ENCODE results near the gene CCDC54. TPM values are rescaled to one million over a fixed set of nuclear protein-coding genes. Genes with fewer than 3 reads are reported as not detected.

The CCDC54 gene
- total and polyA plus RNA-seq, 3 experiments from 2014 or later = 0.14 TPM; not detected in 2

DNA sequence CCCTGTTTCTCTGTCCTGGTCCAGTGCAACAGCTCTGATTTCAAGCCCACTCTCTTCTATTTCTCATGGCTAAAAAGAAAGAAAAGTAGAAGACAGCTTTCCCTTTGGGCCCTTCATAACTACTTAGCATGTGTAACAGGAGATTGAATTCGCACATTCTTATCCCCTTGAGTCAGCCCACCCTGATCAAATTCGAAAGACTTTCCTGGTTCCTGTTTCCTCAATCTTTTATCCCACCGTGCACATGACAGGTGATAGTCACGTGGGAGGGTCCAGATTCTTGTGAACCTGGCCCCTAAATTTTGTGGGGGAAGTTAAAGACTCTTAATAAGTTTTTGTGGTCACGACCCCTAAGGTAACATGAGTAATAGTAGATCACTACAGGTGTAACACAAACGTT lies 4.7 kb upstream of the CCDC54 start:
- Mint-ChIP-seq H3K27me3 (peaks cover 3 to 22% of the 10 kb centered on the region in 2 donors), H3K36me3 (no peaks in the 10 kb centered on the region), H3K9me3 (no peaks in the 10 kb centered on the region), H3K27ac (no peak overlapping the region), H3K4me1 (no peaks in the 10 kb centered on the region), H3K4me3 (no peak overlapping the region)
- DNase-seq = no peak
- Histone ChIP-seq H3K27ac (ENCODE audit: low read depth, low read length) (no peak overlapping the region), H3K9me3 (ENCODE audit: low read length) (no peaks in the 10 kb centered on the region), H3K4me3 (ENCODE audit: low read length) (no peak overlapping the region), H3K4me1 (ENCODE audit: insufficient read depth, low read length) (no peaks in the 10 kb centered on the region), H3K27me3 (ENCODE audit: insufficient read depth, low read length, poor library complexity, severe bottlenecking) (no peaks in the 10 kb centered on the region), H3K36me3 (ENCODE audit: insufficient read depth, low read length) (no peaks in the 10 kb centered on the region)
- CTCF ChIA-PET = no interaction called here
- POLR2A ChIA-PET = no interaction called here

GRCh38 chr3:107373896-107374295 lies 3.3 kb upstream of the CCDC54 start:
- ChIA-PET CTCF (no interaction called here), POLR2A (no interaction called here)
- Histone ChIP-seq H3K9me3 (ENCODE audit: low read length) (no peaks in the 10 kb centered on the region), H3K27ac (ENCODE audit: low read depth, low read length) (no peak overlapping the region), H3K4me3 (ENCODE audit: low read length) (no peak overlapping the region), H3K36me3 (ENCODE audit: insufficient read depth, low read length) (no peaks in the 10 kb centered on the region), H3K4me1 (ENCODE audit: insufficient read depth, low read length) (no peaks in the 10 kb centered on the region), H3K27me3 (ENCODE audit: insufficient read depth, low read length, poor library complexity, severe bottlenecking) (no peaks in the 10 kb centered on the region)
- no peak for DNase-seq
- Mint-ChIP-seq H3K27me3 (peaks cover 3 to 20% of the 10 kb centered on the region in 2 donors), H3K4me1 (no peaks in the 10 kb centered on the region), H3K4me3 (no peak overlapping the region), H3K27ac (no peak overlapping the region), H3K9me3 (no peaks in the 10 kb centered on the region), H3K36me3 (no peaks in the 10 kb centered on the region)

- no peaks in the 10 kb centered on the region for H3K9me3 Mint-ChIP-seq
- Histone ChIP-seq H3K4me1 (ENCODE audit: insufficient read depth, low read length) (no peaks in the 10 kb centered on the region), H3K36me3 (ENCODE audit: insufficient read depth, low read length) (no peaks in the 10 kb centered on the region), H3K4me3 (ENCODE audit: low read length) (no peak overlapping the region), H3K9me3 (ENCODE audit: low read length) (no peaks in the 10 kb centered on the region), H3K27ac (ENCODE audit: low read depth, low read length) (no peak overlapping the region), H3K27me3 (ENCODE audit: insufficient read depth, low read length, poor library complexity, severe bottlenecking) (no peaks in the 10 kb centered on the region)
- H3K4me1 Mint-ChIP-seq = no peaks in the 10 kb centered on the region
- no peak overlapping the region for H3K4me3 Mint-ChIP-seq
- H3K27ac Mint-ChIP-seq = no peak overlapping the region
- CTCF ChIA-PET = interaction anchor here (1.1 kb wide), 1 partner anchor 54 kb away, joined by 3 read pairs; no protein-coding TSS in a partner anchor
- H3K27me3 Mint-ChIP-seq = peaks cover 8 to 22% of the 10 kb centered on the region in 2 donors
- H3K36me3 Mint-ChIP-seq = no peaks in the 10 kb centered on the region
- POLR2A ChIA-PET = no interaction called here
- DNase-seq = no peak
These were observed 1.6 kb upstream of the CCDC54 start for GRCh38 chr3:107375682-107376081.

- Mint-ChIP-seq H3K9me3 (no peaks in the 10 kb centered on the region), H3K36me3 (peaks cover 0 to 1% (median 0%) of the 10 kb centered on the region in 3 donors), H3K4me1 (no peaks in the 10 kb centered on the region), H3K27me3 (peaks cover 9 to 19% of the 10 kb centered on the region in 2 donors), H3K4me3 (no peak overlapping the region), H3K27ac (no peak overlapping the region)
- H3K36me3 ChIP-seq (ENCODE audit: insufficient read depth, low read length) = no peaks in the 10 kb centered on the region
- no peak overlapping the region for H3K4me3 ChIP-seq (ENCODE audit: low read length)
- H3K27me3 ChIP-seq (ENCODE audit: insufficient read depth, low read length, poor library complexity, severe bottlenecking) = no peaks in the 10 kb centered on the region
- ChIA-PET CTCF (no interaction called here), POLR2A (no interaction called here)
- H3K4me1 ChIP-seq (ENCODE audit: insufficient read depth, low read length) = no peaks in the 10 kb centered on the region
- no peak overlapping the region for H3K27ac ChIP-seq (ENCODE audit: low read depth, low read length)
- H3K9me3 ChIP-seq (ENCODE audit: low read length) = no peaks in the 10 kb centered on the region
- DNase-seq = no peak
These were observed 5.4 kb downstream of the CCDC54 start for GRCh38 chr3:107382631-107383030.

DNA sequence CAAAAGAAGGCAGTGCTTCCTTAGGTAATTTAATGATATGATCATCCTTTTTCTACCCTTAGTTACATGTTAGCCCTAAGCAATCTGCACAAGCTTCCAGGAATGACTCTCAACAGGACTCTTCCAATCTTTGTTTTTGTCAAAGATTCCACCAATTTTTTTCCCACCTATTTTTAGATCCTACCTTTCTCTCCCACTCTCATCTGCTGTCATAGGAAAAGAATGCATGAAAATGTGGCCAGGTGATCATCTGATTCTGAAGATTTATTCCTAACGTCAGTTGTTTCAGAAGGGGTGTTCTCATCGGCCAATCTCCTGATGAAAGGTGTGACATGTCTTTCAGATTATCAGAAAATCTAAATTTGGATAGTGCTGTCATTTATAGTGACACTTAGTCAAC lies 7.2 kb downstream of the CCDC54 start:
- Histone ChIP-seq H3K4me3 (ENCODE audit: low read length) (no peak overlapping the region), H3K27ac (ENCODE audit: low read depth, low read length) (no peak overlapping the region), H3K4me1 (ENCODE audit: insufficient read depth, low read length) (no peaks in the 10 kb centered on the region), H3K9me3 (ENCODE audit: low read length) (no peaks in the 10 kb centered on the region), H3K36me3 (ENCODE audit: insufficient read depth, low read length) (no peaks in the 10 kb centered on the region), H3K27me3 (ENCODE audit: insufficient read depth, low read length, poor library complexity, severe bottlenecking) (no peaks in the 10 kb centered on the region)
- H3K27me3 Mint-ChIP-seq = peaks cover 6 to 19% of the 10 kb centered on the region in 2 donors
- ChIA-PET POLR2A (no interaction called here), CTCF (no interaction called here)
- H3K27ac Mint-ChIP-seq = no peak overlapping the region
- peaks cover 0 to 1% (median 0%) of the 10 kb centered on the region in 3 donors for H3K36me3 Mint-ChIP-seq
- DNase-seq = no peak
- H3K4me1 Mint-ChIP-seq = no peaks in the 10 kb centered on the region
- no peaks in the 10 kb centered on the region for H3K9me3 Mint-ChIP-seq
- H3K4me3 Mint-ChIP-seq = no peak overlapping the region

GRCh38 chr3:107384907-107385306 lies 7.7 kb downstream of the CCDC54 start:
- CTCF ChIA-PET = no interaction called here
- peaks cover 0 to 1% (median 0%) of the 10 kb centered on the region in 3 donors for H3K36me3 Mint-ChIP-seq

DNA sequence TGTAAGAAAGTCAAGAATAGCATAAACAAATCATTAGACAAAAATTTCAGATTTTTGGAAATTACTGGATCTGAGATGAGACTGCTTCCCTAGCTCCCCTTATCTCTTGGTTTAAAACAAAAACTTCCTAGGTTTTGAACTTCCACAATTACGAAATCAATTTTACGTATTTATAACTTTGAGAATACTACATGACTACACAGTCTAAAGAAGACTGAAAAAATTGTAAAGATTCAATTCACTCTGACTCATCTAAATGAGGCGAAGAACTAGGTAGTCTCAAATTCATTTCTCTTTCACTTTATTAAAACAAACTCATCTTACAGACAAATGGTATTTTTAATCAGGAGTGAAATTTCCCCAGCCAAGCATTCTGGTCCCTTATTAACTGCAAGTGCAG lies 10.3 kb downstream of the CCDC54 start:
- no peak overlapping the region for H3K4me3 ChIP-seq (ENCODE audit: low read length)
- H3K36me3 ChIP-seq (ENCODE audit: insufficient read depth, low read length) = no peaks in the 10 kb centered on the region
- Mint-ChIP-seq H3K27ac (no peak overlapping the region), H3K9me3 (no peaks in the 10 kb centered on the region), H3K27me3 (peaks cover 4 to 5% of the 10 kb centered on the region in 2 donors), H3K36me3 (peaks cover 0 to 1% (median 0%) of the 10 kb centered on the region in 3 donors), H3K4me1 (no peaks in the 10 kb centered on the region), H3K4me3 (no peak overlapping the region)
- no peaks in the 10 kb centered on the region for H3K4me1 ChIP-seq (ENCODE audit: insufficient read depth, low read length)
- POLR2A ChIA-PET = no interaction called here
- no peaks in the 10 kb centered on the region for H3K27me3 ChIP-seq (ENCODE audit: insufficient read depth, low read length, poor library complexity, severe bottlenecking)
- CTCF ChIA-PET = no interaction called here
- no peaks in the 10 kb centered on the region for H3K9me3 ChIP-seq (ENCODE audit: low read length)
- H3K27ac ChIP-seq (ENCODE audit: low read depth, low read length) = no peak overlapping the region
- DNase-seq = no peak

More at GRCh38 chr3:107384907-107385306, 7.7 kb downstream of the CCDC54 start:
- POLR2A ChIA-PET = no interaction called here
- Histone ChIP-seq H3K27me3 (ENCODE audit: insufficient read depth, low read length, poor library complexity, severe bottlenecking) (no peaks in the 10 kb centered on the region), H3K27ac (ENCODE audit: low read depth, low read length) (no peak overlapping the region), H3K36me3 (ENCODE audit: insufficient read depth, low read length) (no peaks in the 10 kb centered on the region), H3K9me3 (ENCODE audit: low read length) (no peaks in the 10 kb centered on the region), H3K4me3 (ENCODE audit: low read length) (no peak overlapping the region), H3K4me1 (ENCODE audit: insufficient read depth, low read length) (no peaks in the 10 kb centered on the region)
- peaks cover 6 to 18% of the 10 kb centered on the region in 2 donors for H3K27me3 Mint-ChIP-seq
- H3K27ac Mint-ChIP-seq = no peak overlapping the region
- DNase-seq = no peak
- no peaks in the 10 kb centered on the region for H3K9me3 Mint-ChIP-seq
- no peaks in the 10 kb centered on the region for H3K4me1 Mint-ChIP-seq
- H3K4me3 Mint-ChIP-seq = no peak overlapping the region

DNA sequence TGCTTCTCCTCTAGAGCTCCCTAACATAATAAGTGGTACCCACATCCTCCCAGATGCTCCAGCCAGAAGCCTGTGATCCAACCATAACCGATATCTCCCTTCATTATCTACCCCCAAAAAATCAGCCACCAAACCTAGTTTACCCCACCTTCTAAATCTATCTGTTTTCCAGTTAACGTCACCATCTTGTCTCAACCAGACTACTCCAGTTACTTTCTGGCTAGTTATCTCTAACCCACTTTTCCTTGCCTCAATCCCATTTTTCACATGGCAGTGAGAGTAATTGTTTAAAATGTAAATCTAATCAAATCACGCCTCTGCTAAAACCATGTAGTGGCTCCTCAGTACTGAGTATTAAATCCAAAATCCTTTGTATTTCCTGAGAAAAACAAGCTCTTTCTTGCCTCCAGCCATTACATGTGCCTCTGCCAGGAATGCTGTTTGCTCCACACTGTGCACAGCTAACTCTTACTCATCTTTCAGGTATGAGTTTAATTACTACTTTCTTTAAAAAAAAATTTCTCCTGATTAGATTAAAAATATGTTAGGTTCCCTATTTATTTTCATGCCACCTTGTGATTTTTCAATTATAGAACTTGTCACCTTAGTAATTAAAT lies 15.4 kb downstream of the CCDC54 start:
- H3K27ac Mint-ChIP-seq = no peak overlapping the region
- no peaks in the 10 kb centered on the region for H3K27me3 ChIP-seq (ENCODE audit: insufficient read depth, low read length, poor library complexity, severe bottlenecking)
- CTCF ChIA-PET = no interaction called here

More for the DNA sequence above, 15.4 kb downstream of the CCDC54 start:
- no peak overlapping the region for H3K4me3 Mint-ChIP-seq
- peaks cover 8 to 10% of the 10 kb centered on the region in 2 donors for H3K27me3 Mint-ChIP-seq
- Histone ChIP-seq H3K36me3 (ENCODE audit: insufficient read depth, low read length) (no peaks in the 10 kb centered on the region), H3K9me3 (ENCODE audit: low read length) (no peaks in the 10 kb centered on the region), H3K4me1 (ENCODE audit: insufficient read depth, low read length) (no peaks in the 10 kb centered on the region), H3K27ac (ENCODE audit: low read depth, low read length) (no peak overlapping the region), H3K4me3 (ENCODE audit: low read length) (no peak overlapping the region)
- POLR2A ChIA-PET = no interaction called here
- DNase-seq = no peak
- no peaks in the 10 kb centered on the region for H3K4me1 Mint-ChIP-seq
- no peaks in the 10 kb centered on the region for H3K9me3 Mint-ChIP-seq
- no peaks in the 10 kb centered on the region for H3K36me3 Mint-ChIP-seq
